OCI-LY7 (cell line): Measurements from ENCODE around the gene KRT39.

Experiments used
- CTCF ChIP-seq: fragments of 200-600 bp; sonication (generic); conservative IDR thresholded peaks from 2 replicates; pipeline ENCODE4 v1.5.1; 2014; ENCODE audit warnings: mild to moderate bottlenecking, antibody characterized with exemption, low read length, moderate library complexity, mixed read lengths
- EZH2phosphoT487 ChIP-seq: fragments of 200-600 bp; sonication (generic); IDR thresholded peaks from 2 replicates; pipeline ENCODE4 v1.6.1; 2018; ENCODE audit warnings: low read depth, borderline replicate concordance, mild to moderate bottlenecking, mixed run types, antibody characterized with exemption, low read length, moderate library complexity, mixed read lengths

DNA sequence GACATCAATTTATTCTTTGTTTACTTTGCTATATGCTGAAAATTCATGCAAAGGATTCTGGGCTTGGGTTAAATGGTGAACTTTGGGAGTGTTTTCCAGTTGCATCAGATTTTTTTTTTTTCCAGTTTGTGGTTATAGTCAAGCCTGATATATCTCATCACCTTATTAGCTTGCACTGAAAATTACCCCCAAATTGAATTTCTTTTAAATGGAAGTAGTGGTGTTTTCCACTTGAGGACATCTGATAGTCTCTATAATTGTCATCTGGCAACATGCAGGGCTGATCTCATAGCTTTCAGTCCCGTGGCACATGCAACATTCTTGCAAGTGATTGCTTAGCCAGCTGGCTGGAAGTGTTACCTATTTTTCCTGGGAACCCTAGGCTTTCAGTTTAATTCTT, 46.9 kb upstream of the KRT39 start:
- TF ChIP-seq CTCF (no peak), EZH2phosphoT487 (no peak)
